ENCODE results near the gene SPSB3.

GRCh38 chr16:1793578-1794220 lies 11.3 kb upstream of the SPSB3 start, which contains the start of gene IGFALS:
- TF ChIP-seq, protein P1, sequence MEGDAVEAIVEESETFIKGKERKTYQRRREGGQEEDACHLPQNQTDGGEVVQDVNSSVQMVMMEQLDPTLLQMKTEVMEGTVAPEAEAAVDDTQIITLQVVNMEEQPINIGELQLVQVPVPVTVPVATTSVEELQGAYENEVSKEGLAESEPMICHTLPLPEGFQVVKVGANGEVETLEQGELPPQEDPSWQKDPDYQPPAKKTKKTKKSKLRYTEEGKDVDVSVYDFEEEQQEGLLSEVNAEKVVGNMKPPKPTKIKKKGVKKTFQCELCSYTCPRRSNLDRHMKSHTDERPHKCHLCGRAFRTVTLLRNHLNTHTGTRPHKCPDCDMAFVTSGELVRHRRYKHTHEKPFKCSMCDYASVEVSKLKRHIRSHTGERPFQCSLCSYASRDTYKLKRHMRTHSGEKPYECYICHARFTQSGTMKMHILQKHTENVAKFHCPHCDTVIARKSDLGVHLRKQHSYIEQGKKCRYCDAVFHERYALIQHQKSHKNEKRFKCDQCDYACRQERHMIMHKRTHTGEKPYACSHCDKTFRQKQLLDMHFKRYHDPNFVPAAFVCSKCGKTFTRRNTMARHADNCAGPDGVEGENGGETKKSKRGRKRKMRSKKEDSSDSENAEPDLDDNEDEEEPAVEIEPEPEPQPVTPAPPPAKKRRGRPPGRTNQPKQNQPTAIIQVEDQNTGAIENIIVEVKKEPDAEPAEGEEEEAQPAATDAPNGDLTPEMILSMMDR (IDR thresholded peaks at IDR 0.05; ENCODE audit: low read depth, low read length, poor library complexity, severe bottlenecking) = no peak
- no peak for TF ChIP-seq EZH2phosphoT487 (IDR thresholded peaks at IDR 0.05; ENCODE audit: borderline replicate concordance, low read length)

Data from DOHH2 (cell line).